Mesodermal cell (in vitro differentiated cells): Measurements from ENCODE around the gene LACTBL1.

Source experiments
- H3K27ac ChIP-seq: 2 replicates; pipeline ENCODE4 v1.7.0; 2013; ENCODE audit warnings: mild to moderate bottlenecking, low read depth, low read length, moderate library complexity; ENCODE audit not compliant: severe bottlenecking
- H3K36me3 ChIP-seq: 2 replicates; pipeline ENCODE4 v1.7.1; 2013; ENCODE audit warnings: mild to moderate bottlenecking, low read length, moderate library complexity; ENCODE audit not compliant: control insufficient read depth, insufficient read depth
- H3K4me1 ChIP-seq: one replicate; pipeline ENCODE4 v1.7.1; 2013; ENCODE audit warnings: mild to moderate bottlenecking, low read length; ENCODE audit not compliant: insufficient read depth, control insufficient read depth, poor library complexity, severe bottlenecking
- H3K4me3 ChIP-seq: 2 replicates; pipeline ENCODE4 v1.7.0; 2013; ENCODE audit warnings: low read length, control low read depth, mild to moderate bottlenecking; ENCODE audit not compliant: insufficient read depth, poor library complexity, severe bottlenecking; ENCODE audit errors: extremely low read depth
- H3K9me3 ChIP-seq: 2 replicates; pipeline ENCODE4 v1.7.1; 2013; ENCODE audit warnings: mild to moderate bottlenecking, low read length, moderate library complexity; ENCODE audit not compliant: control insufficient read depth
- WGBS, 2 experiments: methylation state at CpG; one replicate each; pipeline ENCODE4 v1.1.5; 2013; ENCODE audit warnings: missing lambda C conversion rate in 2 of 2; ENCODE audit not compliant: insufficient coverage in 2 of 2; 5-methylcytosine and 5-hydroxymethylcytosine counted together

The LACTBL1 gene

DNA sequence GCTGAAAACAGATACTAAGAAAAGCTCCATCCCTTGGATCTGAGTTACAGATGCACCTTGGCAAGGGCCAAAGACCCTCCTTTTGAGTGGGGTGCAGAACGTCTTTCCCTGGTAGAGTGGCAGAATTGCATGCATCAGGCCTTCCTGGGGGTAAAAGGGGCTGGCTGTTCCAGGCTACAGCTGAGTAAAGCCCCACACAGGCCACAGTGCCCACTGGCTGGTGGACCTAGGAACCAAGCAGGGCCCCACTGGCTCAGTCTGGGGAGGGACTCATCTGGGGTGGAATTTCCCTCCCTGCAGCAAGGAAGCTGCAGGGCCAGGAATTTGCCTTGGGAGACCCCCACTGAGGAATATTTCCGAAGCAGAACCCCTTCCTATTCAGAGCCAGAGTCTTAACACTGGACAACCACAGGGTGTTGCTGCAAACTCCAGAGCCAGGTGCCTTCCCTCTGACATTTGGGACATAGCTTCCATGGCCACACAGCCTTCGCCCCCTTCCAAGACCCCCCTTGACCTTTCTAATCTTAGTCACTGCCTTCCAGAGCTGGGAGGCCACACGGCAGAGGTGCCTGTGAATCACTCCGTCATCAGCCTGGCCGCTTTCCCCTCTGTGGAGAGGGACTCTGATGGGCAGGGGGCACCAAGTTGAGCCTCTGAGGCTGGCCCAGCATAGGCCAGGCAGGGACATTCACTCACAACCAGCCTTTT lies 52.5 kb downstream of the LACTBL1 start:
- Histone ChIP-seq H3K9me3 (peaks cover 6% of the 10 kb centered on the region), H3K27ac (no peak overlapping the region), H3K36me3 (no peaks in the 10 kb centered on the region), H3K4me1 (peaks cover 7% of the 10 kb centered on the region), H3K4me3 (no peak overlapping the region)
- 90 to 93% methylated on average over 5 to 6 of the region's 6 CpGs for WGBS, 2 experiments

DNA sequence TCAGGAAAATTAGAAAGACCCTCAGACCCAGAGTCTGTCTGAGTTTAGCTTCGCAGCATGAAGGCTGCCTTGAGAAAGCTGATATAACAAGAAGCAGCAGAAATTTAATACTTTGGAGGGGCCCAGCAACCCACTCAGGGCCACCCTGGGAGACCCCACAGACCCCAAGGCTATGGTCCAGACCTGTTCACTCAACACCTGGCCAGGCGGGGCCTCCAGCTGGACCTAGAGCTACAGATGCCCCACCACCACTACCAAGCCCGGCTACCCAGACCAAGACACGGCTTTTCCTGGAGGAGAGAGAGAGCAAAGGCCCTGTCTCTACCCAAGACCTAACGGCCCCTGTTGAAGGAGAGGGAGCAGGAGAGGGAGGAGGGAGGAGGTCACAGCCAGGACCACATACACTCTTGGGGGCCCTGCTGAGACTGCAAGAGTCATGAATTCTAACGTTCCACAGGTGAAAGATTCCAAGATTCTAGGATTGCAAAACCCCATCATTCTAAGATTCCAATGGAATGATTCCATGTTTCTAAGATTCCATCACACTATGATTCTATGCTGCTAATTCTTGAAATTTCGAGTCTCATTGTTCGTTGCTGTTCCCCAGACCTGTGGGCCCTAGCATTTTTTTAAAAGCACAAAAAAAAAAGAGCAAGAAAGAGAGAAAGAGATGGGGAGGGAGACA lies 53.2 kb downstream of the LACTBL1 start:
- H3K27ac ChIP-seq, result no peak overlapping the region

GRCh38 chr1:22918644-22919043 lies 54.0 kb downstream of the LACTBL1 start:
- H3K27ac ChIP-seq, result no peak overlapping the region
- H3K4me3 ChIP-seq, result no peak overlapping the region
- 87 to 100% methylated on average over 2 to 3 of the region's 4 CpGs for WGBS, 2 experiments
- peaks cover 7% of the 10 kb centered on the region for H3K4me1 ChIP-seq
- no peaks in the 10 kb centered on the region for H3K36me3 ChIP-seq
- peaks cover 6% of the 10 kb centered on the region for H3K9me3 ChIP-seq

More for the DNA sequence above, 53.2 kb downstream of the LACTBL1 start:
- Histone ChIP-seq H3K4me3 (no peak overlapping the region), H3K36me3 (no peaks in the 10 kb centered on the region), H3K9me3 (peaks cover 6% of the 10 kb centered on the region), H3K4me1 (peaks cover 7% of the 10 kb centered on the region)
- WGBS, 2 experiments, result 77 to 84% methylated on average over 4 of the region's 8 CpGs

DNA sequence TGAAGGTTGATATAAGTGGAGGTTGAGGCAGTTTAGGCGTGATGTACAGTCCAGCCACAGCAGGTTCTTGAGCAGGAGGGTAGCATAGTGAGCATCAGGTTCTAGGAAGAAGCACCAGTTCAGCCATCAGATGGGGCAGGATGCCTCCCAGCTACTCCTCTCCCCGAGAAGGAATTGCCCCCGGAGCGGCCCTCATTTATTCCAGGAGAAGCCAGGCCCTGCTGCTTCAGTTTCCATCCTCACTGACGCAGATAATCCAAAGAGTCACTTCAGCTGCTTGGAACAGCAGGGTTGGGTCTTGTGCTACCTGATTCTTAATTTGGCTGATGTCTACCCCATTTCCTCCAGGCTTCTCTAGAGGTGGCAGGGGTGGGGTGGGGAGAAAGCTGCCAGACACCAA lies 54.7 kb downstream of the LACTBL1 start:
- 70 to 80% methylated on average over 4 to 5 of the region's 5 CpGs for WGBS, 2 experiments
- Histone ChIP-seq H3K4me3 (no peak overlapping the region), H3K27ac (no peak overlapping the region), H3K4me1 (peaks cover 7% of the 10 kb centered on the region), H3K36me3 (no peaks in the 10 kb centered on the region), H3K9me3 (peaks cover 4% of the 10 kb centered on the region)

- Histone ChIP-seq H3K4me3 (no peak overlapping the region), H3K9me3 (no peaks in the 10 kb centered on the region), H3K36me3 (peaks cover 3% of the 10 kb centered on the region), H3K4me1 (peaks cover 7% of the 10 kb centered on the region), H3K27ac (no peak overlapping the region)
- 91 to 97% methylated on average over 6 to 12 of the region's 12 CpGs for WGBS, 2 experiments
Observed at GRCh38 chr1:22916471-22916820, 56.2 kb downstream of the LACTBL1 start.

DNA sequence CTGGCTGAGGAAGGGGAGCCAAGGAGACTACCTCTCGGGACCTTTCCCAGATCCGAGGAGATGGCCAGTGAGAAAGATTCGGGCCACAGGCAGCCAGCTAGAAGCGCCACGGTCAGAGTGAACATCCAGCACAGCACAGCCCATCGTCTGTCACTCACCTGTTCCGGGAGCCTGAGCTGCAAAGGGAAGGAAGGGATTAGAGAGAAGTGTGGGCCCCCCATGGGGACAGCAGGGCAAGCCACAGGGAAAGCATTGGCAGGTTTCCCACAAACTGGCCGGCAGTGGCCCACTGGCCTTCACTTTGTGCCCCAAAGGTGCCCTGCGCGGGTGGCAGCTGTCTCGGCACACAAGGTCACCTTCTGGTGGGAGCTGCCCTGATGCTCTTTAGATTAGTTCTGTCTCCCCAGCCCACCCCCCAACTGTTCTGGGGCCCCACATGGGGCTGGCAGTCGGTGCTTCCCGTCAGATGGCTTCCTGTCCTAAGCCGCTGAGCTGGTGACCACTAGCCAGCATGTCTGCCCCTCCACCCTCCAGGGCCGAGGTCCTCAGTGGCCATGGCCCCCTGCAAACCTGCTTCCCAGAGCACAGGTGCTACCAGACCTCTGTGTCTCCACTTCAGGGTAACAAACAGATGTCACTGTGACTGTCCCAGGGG lies 56.7 kb downstream of the LACTBL1 start:
- Histone ChIP-seq H3K9me3 (no peaks in the 10 kb centered on the region), H3K36me3 (peaks cover 3% of the 10 kb centered on the region), H3K4me3 (no peak overlapping the region), H3K27ac (no peak overlapping the region), H3K4me1 (peaks cover 7% of the 10 kb centered on the region)
- WGBS, 2 experiments, result 90 to 93% methylated on average over 14 to 15 of the region's 15 CpGs

GRCh38 chr1:22915231-22915630 lies 57.4 kb downstream of the LACTBL1 start:
- Histone ChIP-seq H3K4me1 (peaks cover 3% of the 10 kb centered on the region), H3K4me3 (no peak overlapping the region), H3K27ac (no peak overlapping the region), H3K9me3 (no peaks in the 10 kb centered on the region), H3K36me3 (peaks cover 3% of the 10 kb centered on the region)
- WGBS, 2 experiments, result 82 to 88% methylated on average over 6 to 7 of the region's 7 CpGs

DNA sequence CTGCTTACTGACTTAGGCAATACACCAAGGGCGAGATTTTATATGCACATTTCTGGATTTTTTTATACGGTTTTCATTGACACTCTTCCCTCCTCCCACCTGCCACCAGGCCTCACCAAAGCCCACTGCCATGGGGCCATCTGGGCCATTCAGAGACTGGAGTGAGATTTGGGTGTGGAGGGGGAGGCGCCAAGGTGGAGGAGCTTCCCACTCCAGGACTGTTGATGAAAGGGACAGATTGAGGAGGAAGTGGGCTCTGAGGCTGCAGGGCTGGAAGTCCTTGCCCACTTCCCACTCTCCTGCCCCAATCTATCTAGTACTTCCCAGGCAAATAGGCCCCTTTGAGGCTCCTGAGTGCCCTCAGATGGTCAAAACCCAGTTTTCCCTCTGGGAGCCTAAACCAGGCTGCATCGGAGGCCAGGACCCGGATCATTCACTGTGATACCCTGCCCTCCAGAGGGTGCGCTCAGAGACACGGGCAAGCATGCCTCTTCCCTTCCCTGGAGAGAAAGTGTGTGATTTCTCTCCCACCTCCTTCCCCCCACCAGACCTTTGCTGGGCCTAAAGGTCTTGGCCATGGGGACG lies 57.9 kb downstream of the LACTBL1 start:
- H3K9me3 ChIP-seq, result no peaks in the 10 kb centered on the region
- 86 to 89% methylated on average over 3 to 5 of the region's 8 CpGs for WGBS, 2 experiments

GRCh38 chr1:22914156-22914555 lies 58.5 kb downstream of the LACTBL1 start:
- Histone ChIP-seq H3K4me1 (no peaks in the 10 kb centered on the region), H3K4me3 (no peak overlapping the region), H3K27ac (no peak overlapping the region), H3K36me3 (peaks cover 3% of the 10 kb centered on the region), H3K9me3 (no peaks in the 10 kb centered on the region)
- WGBS, 2 experiments, result 96 to 99% methylated on average over 10 of the region's 10 CpGs

More for the DNA sequence above, 57.9 kb downstream of the LACTBL1 start:
- Histone ChIP-seq H3K4me1 (no peaks in the 10 kb centered on the region), H3K36me3 (peaks cover 3% of the 10 kb centered on the region), H3K27ac (no peak overlapping the region), H3K4me3 (no peak overlapping the region)

- Histone ChIP-seq H3K27ac (no peak overlapping the region), H3K36me3 (peaks cover 3% of the 10 kb centered on the region), H3K9me3 (no peaks in the 10 kb centered on the region), H3K4me1 (no peaks in the 10 kb centered on the region), H3K4me3 (no peak overlapping the region)
- 84 to 90% methylated on average over 21 to 23 of the region's 24 CpGs for WGBS, 2 experiments
Observed at GRCh38 chr1:22913421-22914141, 59.1 kb downstream of the LACTBL1 start.
